Measurements from ENCODE around the gene APOC3.

APOC3 gene

GRCh38 chr11:116788534-116788933 is 41.2 kb upstream of the APOC3 start:
- no peak for DNase-seq (ENCODE audit: low read depth)
- peak overlapping the region; percentile 79 for H3K4me3 ChIP-seq (ENCODE audit: control insufficient read depth, low read depth, low read length)
- TF ChIP-seq, protein P1, sequence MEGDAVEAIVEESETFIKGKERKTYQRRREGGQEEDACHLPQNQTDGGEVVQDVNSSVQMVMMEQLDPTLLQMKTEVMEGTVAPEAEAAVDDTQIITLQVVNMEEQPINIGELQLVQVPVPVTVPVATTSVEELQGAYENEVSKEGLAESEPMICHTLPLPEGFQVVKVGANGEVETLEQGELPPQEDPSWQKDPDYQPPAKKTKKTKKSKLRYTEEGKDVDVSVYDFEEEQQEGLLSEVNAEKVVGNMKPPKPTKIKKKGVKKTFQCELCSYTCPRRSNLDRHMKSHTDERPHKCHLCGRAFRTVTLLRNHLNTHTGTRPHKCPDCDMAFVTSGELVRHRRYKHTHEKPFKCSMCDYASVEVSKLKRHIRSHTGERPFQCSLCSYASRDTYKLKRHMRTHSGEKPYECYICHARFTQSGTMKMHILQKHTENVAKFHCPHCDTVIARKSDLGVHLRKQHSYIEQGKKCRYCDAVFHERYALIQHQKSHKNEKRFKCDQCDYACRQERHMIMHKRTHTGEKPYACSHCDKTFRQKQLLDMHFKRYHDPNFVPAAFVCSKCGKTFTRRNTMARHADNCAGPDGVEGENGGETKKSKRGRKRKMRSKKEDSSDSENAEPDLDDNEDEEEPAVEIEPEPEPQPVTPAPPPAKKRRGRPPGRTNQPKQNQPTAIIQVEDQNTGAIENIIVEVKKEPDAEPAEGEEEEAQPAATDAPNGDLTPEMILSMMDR (conservative IDR thresholded peaks at IDR 0.05; ENCODE audit: control insufficient read depth, insufficient read depth, low read depth, low read length) = no peak

- DNase-seq (ENCODE audit: low read depth) = no peak
- TF ChIP-seq, protein P1 (conservative IDR thresholded peaks at IDR 0.05; ENCODE audit: control insufficient read depth, insufficient read depth, low read depth, low read length) = no peak
- no peak overlapping the region for H3K4me3 ChIP-seq (ENCODE audit: control insufficient read depth, low read depth, low read length)
Measured at GRCh38 chr11:116788975-116789374, 40.7 kb upstream of the APOC3 start.

- no peak overlapping the region for H3K4me3 ChIP-seq (ENCODE audit: control insufficient read depth, low read depth, low read length)
- TF ChIP-seq, protein P1 (conservative IDR thresholded peaks at IDR 0.05; ENCODE audit: control insufficient read depth, insufficient read depth, low read depth, low read length) = no peak
- no peak for DNase-seq (ENCODE audit: low read depth)
Measured at GRCh38 chr11:116790167-116791001, 39.3 kb upstream of the APOC3 start.

DNA sequence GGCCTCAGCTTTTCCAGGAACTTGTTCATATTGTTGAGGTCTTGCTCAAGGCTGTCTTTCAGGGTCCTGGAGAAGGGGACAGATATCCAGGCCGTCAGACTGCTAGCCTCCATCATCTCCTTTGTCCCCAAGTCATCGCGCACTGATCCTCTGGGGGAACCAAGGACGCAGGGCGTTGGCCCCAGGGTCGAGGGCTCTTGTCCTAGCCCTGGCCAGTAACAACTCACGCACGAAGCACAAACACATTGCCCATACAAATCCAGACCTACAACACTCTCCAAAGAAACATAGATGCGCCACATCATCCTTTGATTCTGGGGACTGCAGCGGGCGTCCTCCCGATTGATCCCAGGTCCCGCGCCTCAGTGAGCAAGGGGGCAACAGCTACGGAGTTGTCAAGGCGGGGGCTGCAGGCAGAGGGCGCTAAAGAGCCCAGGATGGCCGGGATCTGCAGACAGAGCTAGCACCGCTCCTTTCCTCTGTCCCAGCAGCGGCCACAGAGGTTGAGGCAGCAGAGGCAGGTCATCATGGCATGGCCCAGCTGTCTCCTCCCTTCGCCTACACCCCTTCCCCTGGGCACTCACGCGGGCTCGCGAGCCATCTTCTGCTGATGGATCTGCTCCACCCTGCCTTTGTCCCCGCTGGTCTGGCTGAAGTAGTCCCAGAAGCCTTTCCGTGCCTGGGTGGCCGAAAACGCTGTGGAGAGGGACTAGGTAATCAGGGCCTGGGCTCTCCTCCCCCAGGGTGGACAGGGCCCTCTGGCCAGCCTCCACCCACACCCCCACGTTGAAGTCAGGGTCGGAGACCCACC is 38.5 kb upstream of the APOC3 start:
- peak overlapping the region; percentile 13 for H3K4me3 ChIP-seq (ENCODE audit: control insufficient read depth, low read depth, low read length)
- TF ChIP-seq, protein P1 (conservative IDR thresholded peaks at IDR 0.05; ENCODE audit: control insufficient read depth, insufficient read depth, low read depth, low read length) = peak; percentile 85
- peak; percentile 64 for DNase-seq (ENCODE audit: low read depth)

- no peak for DNase-seq (ENCODE audit: low read depth)
- TF ChIP-seq, protein P1 (conservative IDR thresholded peaks at IDR 0.05; ENCODE audit: control insufficient read depth, insufficient read depth, low read depth, low read length) = no peak
- peak within 1 kb of the TSS; percentile 13 for H3K4me3 ChIP-seq (ENCODE audit: control insufficient read depth, low read depth, low read length)
Measured at GRCh38 chr11:116791813-116792143, 37.9 kb upstream of the APOC3 start, which contains the start of gene APOA5. Gene APOA5, minus strand, starts transcription at chr11:116791879. Its CDS starts 19 bp downstream, at chr11:116791860.

GRCh38 chr11:116792144-116792868 is 37.4 kb upstream of the APOC3 start:
- TF ChIP-seq, protein P1 (conservative IDR thresholded peaks at IDR 0.05; ENCODE audit: control insufficient read depth, insufficient read depth, low read depth, low read length) = no peak

More at GRCh38 chr11:116792144-116792868, 37.4 kb upstream of the APOC3 start:
- H3K4me3 ChIP-seq (ENCODE audit: control insufficient read depth, low read depth, low read length) = no peak overlapping the region
- no peak for DNase-seq (ENCODE audit: low read depth)
